HG03571 (cell line): Measurements from ENCODE around the gene IL17RD.

Experiments
- ATAC-seq: cut with Tn5 transposase; IDR thresholded peaks from one replicate; pipeline ENCODE4 v1.9.1; 2021; ENCODE audit not compliant: unreplicated experiment

The IL17RD gene

DNA sequence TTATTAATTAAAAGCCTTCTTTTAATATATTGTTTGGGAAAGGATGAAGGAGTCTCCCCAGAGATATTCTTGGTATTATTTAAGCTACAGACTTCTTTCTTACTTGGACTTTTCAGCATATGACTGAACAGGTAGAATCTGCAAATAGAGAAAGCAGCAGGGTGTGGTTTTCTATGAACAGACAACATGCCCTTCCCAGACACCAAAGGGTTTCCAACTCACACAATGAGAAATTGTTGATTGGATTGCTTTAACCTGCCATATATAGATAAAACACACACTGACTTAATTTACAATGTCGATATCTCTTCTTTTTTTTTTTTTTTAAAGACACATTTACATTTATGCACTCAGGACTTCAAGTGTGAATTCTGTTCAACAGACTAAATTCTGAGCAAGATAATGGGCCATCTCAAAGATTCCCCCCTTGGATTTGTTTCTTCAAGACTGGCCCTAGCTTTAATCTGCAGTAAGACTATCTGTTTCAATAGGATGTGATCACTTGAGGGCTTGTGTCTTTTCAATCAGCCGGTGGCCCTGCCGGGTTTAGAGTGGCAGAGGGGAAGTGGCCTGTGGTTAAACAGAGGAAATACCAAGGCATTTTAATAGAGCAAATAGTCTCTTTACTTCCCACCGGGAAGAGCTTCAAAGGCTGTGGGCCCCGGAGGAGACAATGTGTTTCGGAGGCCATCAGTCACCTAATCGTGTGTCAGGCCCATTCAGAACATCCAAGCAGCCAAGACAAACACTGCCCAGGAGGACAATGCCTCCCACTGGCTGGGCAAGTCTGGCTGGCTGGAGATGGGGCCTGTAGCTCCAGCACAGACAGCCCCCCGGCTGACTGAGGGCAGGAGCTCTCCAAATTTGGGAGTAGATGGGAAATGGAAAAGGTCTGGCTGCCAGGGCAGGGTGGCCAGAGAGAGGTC is 6.1 kb downstream of the IL17RD start:
- no peak for ATAC-seq

DNA sequence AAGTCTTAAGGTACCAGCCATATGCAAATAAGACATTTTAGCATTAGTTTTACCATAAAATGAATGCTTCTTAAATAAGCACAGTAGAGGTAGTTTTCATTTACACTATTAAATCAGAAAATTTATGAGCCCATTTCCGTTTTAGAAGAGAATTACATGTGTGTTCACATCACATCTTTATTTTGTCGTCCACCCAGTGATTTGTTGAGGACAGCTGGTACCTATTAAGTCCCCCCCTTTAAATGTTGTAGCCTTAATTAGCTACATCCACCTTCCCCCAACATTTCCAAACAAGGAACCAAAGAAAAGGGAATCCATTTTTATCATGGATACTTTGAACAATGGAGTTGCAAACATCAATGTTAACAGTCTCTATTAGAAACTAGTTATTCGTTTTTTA is 6.8 kb downstream of the IL17RD start:
- ATAC-seq: no peak

DNA sequence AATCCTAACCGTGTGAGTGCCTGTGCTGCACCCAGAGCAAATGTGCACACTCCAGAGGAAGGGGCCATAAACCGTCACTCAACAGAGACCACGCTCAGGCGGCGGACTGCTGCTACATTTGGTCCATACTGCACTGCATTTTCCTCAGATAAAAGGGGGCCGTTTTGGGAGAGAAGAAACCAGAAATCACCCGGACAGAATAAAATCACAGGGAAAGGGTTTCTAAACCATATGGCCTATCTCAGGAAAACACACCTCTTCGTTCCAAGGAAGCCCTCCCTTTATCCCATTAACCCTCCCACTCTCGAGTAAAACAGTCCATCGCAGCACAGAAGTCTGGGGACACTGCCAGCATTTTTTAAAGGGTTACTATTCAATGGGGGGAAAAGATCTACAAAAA is 7.6 kb downstream of the IL17RD start:
- ATAC-seq: no peak

DNA sequence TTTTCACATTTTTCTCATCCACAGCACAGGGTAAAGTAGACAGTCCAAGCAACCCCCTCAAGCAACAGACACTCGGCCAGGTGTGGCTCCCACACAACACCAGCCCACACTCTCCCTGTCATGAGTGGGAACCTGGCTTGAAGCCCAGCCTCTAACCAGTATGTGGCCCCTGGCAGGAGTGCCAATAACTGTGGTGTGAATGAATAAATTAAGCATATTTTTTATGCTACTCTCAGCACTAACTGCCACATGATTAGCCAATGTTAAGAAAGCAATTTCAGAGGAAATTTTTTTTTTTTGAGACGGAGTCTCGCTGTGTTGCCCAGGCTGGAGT is 9.9 kb downstream of the IL17RD start:
- no peak for ATAC-seq

DNA sequence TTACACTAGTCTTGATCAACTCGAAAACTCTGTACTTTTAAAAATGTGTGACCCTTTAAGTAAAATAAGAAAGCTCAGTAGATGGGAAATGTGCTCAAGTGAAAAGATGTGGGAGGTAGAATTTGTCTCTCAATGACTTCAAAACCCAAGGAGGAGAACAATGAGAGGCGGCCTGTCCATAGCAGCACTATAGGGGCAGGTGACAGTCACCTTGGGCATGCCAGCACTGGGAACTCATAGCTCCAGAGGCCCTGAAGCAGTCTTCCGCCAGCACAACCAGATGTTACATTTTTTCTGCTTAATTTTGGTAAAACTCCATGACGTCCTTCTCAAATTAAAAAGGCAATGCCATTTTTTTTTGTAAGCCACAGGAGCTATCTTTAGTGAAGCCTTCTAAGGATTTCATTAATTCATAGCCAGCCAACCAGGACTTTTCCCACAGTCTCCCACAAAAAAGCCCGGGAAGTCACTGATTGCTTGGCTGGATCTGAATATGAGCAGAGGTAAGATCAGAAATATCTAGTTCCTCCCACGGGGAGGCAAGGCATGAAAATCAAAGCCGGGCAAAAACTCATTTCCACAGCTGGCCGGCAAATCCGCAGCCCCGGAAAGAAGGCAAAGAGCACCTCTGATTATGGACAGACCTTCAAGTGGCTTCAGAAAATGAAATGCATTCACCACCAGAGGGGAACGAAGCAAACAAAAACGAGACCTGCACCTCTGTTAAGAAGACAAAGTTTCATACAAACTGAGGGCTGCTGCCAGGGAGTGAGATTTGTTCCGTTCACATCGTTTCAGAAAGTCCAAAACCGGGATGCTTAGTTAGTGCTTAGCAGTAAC is 10.5 kb downstream of the IL17RD start:
- no peak for ATAC-seq

DNA sequence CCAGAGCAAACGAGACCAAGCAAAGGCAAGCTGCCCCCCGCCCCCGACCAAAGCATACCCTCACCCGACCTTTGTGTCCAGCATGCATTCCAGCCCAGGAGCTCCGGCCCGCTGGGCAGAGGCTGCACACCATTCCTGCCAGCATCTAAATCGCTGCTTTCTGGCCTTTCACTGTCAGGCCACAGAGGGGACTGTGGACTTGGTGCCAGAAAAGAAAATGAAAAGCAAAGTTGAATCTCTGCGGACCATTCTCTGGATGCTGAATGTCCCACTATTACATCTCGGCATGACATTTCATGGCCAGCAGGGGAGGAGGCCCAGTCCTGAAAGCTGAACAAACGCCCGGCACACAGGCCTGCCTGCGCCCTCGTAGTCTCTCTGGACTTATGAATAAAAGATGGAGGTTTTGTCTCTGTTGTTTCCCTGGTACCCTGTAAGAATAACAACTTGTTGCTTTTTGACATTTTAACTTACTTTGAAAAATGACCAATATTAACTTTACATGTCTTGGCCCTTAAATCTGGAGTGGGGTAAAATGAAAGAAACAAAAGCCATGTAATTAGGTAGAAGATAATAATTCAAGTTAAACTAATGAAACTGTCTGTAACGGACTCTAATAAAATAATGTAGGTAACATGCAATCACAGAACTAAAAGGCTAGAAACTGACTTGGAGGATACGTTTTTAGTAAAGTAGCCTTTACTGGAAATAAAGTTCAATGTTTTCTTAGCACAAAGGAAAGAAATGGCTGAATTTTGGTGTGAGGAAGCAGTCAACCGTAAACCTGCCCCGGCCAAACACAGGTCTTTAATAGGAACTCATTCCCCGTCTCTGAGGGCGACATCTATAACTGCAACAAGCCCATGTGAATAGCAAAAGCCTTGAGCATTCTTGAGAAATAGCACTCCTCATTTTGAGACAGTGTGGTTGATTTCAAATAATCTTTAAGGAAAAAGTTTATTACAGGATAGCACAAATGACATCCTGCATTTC is 12.7 kb downstream of the IL17RD start:
- ATAC-seq: no peak

DNA sequence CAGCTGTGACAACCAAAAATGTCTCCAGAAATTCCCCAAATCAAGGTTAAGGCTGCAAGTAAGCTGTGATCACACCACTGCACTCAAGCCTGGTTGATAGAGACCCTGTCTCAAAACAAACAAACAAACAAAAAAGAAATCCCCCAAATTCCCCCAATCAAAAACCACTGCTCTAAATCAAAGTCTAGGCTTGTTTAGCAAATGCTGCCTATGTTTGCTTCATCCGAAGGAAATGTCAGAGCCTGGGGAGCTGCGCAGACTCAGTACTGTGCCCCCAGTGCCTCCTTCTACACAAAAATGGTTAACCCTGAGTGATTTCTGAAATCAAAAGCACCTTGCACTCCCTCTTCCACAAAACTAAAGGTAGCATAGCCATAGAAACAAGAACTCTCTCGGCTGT is 13.4 kb downstream of the IL17RD start:
- no peak for ATAC-seq

DNA sequence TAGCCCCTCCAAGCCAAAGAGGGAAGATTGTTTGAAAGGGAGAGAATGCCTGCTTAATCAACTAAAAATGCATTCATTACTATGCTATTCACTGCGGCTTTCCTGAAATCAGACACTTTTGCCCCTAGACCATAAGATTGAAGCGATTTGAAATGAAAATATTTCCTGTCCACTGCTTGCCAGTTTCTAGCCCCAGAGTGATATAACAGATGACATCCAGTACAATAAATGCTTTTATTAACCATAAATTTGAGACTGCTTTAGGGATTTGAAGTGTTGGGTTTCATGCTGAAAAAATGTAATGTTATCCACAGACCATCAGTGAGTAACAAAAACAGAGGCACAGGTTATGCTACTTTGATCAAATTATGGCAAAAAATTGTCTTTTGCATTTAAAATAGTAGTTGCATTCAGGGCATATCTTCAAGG is 14.1 kb downstream of the IL17RD start:
- no peak for ATAC-seq

DNA sequence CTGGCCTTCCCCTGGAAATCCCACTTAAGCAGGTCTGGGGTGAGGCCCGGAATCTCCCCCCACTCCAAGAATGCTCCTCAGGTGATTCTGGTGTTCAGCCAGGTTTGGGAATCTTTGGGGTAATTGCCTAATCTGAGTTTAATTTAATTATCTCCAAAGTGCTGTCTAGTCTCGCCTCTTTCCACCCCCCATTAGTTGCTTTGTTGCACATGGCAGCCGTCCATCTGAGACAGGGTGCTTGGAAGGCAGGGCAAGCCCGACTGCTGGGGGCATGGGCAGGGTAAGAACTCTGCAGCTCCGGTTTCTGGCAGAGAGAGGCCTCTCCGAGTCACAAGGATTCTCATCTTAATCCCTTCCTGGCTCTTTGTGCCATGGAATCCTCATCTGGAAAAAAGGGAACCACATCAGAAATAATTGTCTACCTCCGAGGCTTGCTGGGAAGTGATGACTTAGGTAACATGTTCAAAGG is 15.0 kb downstream of the IL17RD start:
- no peak for ATAC-seq

DNA sequence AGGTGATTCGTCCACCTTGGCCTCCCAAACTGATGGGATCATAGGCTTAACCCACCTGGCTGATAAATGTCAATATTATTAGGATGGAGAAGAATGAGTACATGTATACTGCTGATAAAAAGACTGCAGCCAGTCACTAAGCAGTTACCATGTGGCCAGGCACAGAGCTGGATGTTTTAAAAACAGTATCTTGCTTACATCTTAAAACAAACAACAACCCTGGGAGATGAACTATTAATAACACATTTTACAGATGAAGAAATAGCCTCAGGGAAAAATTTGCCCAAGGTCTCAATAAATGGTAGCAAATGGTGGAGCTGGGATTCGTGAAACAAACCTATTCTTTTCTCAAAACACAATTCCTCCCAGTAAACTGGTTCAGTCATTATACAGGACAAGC is 18.1 kb downstream of the IL17RD start:
- no peak for ATAC-seq

DNA sequence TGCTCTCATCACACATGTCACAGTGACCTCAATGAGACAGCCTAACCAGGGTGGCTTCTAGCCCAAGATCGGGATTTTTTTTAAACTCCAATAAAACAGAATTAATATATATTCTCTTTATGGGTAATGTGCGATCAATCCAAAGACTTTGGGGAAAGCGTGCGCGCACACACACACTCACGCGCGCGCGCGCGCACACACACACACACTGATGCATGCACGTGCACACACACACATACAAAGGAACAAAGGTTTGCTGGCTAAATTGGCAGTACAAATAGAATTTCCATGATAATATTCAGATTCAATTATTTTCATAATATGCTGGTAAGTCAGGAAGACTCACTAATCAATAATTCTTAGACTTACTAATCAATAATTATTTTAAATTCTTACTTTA is 19.3 kb downstream of the IL17RD start:
- no peak for ATAC-seq

DNA sequence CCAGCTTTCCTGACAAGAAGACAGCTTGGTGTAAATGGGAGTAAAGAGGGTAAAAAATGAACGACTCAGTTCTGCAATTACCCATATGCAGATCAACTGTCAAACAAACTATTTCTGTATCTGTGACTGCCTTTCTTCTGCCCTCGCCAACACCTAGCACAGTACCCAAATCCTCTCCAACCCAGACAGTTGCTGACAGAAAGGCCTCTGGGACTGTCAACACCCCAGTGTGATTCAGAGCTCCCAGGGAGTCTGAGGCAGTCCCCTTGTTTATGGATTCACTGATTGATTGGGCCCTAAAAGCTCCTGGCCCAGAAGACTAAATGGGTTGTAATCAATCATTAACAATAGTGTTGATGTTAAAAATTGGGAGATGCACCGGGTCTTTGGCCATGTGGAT is 20.2 kb downstream of the IL17RD start:
- ATAC-seq: no peak

DNA sequence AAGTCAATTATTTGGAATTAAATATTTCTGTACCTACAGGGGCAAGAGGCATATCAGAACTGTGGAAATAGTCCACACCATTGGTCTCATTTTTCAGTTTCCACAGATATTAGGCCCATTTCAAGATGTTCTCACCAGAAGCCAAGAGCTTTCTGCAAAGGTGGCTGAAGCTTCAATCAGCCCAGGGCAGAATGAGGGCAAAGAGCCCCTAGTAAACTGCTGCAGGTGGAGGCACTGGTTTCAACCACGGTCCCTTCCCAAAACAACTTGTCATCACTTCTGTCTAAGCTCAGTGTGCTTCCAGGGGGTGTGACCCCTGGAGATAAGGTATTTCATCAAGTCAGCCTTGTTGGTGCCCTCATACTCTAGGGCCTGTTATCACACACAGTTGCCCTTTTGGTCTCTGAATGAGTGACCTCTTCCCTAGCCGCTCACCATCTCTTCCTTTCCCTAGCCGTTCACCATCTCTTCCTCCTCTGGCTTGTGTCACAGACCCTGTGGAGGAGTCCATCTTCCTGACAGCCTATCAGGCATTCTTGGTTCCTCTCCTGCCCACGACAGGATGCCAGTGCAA is 21.2 kb downstream of the IL17RD start:
- no peak for ATAC-seq

DNA sequence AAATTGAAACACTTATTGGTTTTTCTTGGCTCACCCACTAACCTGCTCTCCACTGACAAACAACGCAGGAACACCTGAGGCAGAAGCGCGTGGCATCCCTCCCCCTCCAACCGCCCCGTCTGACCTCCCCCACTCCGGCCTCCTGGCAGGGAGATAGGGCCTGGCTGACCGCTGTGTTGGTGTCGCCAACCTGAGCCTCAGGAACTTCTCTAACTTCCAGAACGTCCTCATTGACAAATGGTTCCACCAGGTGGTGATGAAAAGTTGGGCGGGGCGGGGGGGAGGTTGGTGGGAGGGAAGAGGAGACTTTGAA is 22.8 kb downstream of the IL17RD start:
- no peak for ATAC-seq

DNA sequence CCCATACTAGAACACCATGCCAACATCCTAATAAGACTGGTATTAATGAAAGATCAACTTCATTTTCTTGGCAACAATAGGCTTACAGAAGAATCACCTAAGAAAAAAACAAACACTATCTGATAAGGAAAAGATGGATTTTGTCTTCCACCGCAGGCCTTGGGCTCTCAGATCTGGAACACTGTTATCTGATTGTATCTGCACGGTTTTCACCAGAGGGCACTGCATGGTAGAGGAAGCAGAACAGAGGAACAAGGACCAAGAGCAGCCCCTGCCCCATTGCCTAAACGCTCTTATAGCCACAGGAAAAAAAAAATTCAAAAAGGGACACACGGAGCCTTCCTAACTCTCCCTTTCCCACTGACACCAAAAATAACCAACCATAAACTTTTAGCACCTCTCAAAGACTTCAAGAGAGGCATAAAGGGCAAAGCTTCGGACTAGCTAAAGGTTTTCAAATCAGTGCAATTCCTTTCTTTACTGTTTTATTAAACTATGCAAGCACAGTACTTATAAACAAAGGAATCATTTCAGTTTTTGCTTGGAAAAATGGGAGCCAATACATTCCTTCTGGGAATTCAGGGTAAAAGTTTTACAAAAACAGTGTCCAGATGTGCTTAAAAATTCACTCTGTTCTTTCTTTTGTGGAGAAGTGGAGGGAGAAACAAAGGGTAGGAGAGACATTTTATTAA is 23.3 kb downstream of the IL17RD start:
- no peak for ATAC-seq

DNA sequence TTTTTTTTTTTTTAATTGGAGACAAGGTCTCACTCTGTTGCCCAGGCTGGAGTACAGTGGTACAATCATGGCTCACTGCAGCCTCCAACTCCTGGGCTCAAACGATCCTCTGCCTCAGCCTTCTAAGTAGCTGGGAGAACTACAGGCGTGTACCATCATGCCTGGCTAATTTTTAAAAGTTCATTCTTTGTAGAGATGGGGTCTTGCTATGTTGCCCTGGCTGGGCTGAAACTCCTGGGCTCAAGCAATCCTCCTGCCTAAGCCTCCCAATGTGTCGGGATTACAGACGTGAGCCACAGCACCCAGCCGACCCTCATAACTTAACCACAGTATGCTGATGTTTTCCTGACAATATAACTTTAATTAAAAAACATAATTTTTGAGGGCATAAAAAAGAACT is 24.3 kb downstream of the IL17RD start:
- ATAC-seq: no peak

DNA sequence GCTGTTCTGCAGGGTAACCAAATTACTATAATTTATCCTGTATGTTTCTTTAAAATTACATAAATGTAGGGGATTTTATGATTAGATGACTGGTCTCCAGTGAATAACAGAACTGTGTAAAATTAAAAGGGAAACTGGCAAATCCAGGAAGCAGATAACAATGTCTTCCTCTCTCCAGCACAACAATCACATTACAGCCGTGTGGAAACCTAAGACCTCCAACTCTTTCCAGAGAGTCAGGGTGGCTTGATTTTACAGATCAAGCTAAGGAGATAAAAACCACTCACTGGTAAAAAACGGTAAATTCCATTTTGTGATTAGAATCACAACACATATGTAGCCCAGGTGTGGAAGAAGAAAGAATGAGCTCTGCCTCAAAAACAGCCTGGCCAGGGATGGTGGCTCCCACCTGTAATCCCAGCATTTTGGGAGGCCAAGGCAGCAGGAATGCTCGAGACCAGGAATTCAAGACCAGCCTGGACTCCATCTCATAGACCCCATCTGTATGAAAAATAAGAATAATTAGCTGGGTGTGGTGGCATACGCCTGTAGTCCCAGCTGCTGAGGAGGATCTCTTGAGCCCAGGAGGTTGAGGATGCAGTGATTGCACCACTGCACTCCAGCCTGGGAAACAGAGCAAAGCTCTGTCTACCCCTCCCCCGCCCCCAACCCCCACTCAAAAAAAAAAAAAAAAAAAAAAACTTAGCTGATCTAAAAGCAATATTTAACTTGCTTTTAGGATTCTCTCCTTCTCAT is 29.0 kb downstream of the IL17RD start:
- no peak for ATAC-seq

DNA sequence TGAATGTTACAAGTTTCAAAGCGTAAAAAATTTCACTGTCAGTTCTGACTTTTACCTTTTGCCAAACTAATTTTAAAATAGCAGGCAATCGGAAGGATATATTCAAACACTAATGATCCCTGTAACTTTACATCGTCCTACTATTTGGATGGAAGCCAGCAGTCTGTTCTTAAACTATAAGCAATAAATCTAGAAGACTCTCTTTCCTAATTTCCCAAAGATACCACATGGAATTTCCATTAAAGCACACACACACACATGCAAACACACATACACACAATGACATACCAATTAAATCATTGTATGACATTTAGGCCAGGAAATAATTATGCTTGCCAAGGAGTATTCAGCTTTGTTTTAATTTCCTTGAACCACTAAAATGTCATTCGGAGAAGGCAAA is 32.0 kb downstream of the IL17RD start:
- no peak for ATAC-seq

DNA sequence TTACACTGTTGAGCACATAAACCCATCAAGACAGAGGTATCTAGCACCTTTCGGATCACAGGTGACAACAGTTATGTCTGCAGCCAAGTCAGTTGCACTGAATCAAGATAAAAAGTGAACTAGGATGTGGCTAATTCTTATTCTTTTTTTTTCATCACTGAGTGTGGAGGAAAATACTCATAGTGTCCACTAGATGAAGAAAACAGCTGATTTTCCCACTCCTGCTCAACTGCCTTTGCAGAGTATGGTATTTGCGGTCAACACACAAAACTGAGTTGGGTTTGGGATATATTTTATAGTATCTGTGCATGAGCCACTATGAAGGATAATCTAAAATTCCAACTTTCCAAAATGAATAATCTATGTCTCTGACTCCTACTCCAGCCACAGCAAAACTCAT is 32.5 kb downstream of the IL17RD start:
- ATAC-seq: no peak

DNA sequence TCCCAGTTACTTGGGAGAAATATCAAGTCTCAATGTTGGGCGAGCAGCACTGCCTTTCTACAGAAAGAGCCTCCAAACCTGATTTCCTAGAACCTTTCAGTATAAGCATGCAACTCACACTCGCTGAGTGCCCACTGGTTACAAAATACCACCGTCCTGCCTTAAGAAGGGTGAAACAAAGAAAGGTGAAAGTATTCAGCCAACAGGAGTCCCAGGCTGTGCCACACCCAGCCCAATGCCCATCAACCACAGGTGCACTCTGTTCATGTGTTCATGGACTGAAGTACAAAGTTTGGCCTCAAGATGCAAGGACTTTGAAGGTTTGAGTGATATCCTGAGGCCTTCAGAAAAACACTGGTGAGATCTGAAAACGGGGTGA is 34.0 kb downstream of the IL17RD start:
- no peak for ATAC-seq
